Endothelial cell of umbilical vein (primary cell): ENCODE results near the gene RCAN3. TPM values are rescaled to one million over a fixed set of nuclear protein-coding genes. Genes with fewer than 3 reads are reported as not detected.

ENCODE experiments used
- BruUV-seq: library from RNA; stranded (reverse); fragments of 400-500 nt; replicated peaks from 2 replicates; lab custom pipeline; 2021; lab: Mats Ljungman, UMichigan
- CTCF ChIA-PET: fragments of 300-600, 350-600 bp; sonication (Branson Sonifier 250); formaldehyde crosslinking; loops from one replicate; lab custom pipeline; 2021; ENCODE audit warnings: antibody characterized with exemption, inconsistent platforms; lab: Charles Lee
- POLR2A ChIA-PET: fragments of 300-600, 350-600 bp; sonication (Branson Sonifier 250); formaldehyde crosslinking; loops from one replicate; lab custom pipeline; 2021; ENCODE audit warnings: antibody characterized with exemption, inconsistent platforms; lab: Charles Lee
- DNase-seq: peaks from one replicate; pipeline ENCODE4 v3.0.0-alpha.2; 2011; ENCODE audit warnings: low read depth, low spot score
- FAIRE-seq: peaks from 2 replicates; lab custom pipeline; 2011; peaks lifted over from hg19 to GRCh38; lab: Jason Lieb, UNC
- H2AFZ ChIP-seq: 2 replicates; pipeline ENCODE4 v1.6.0; 2012; ENCODE audit warnings: low read depth, low read length, control low read depth, inconsistent platforms
- H3K27ac ChIP-seq: 2 replicates; pipeline ENCODE4 v1.5.1; 2011; ENCODE audit warnings: low read depth, mild to moderate bottlenecking, control low read depth, low read length, moderate library complexity; ENCODE audit not compliant: insufficient read depth
- H3K27me3 ChIP-seq, 2 experiments: 2 replicates each; pipeline versions ENCODE4 v1.6.0 to v1.6.1; 2011; ENCODE audit warnings: low read length in 2 of 2, mixed read lengths in 1 of 2; ENCODE audit not compliant: control insufficient read depth in 2 of 2, insufficient read depth in 2 of 2
- H3K36me3 ChIP-seq, 2 experiments: 2 replicates in 1 of 2; 3 replicates in 1 of 2; pipeline ENCODE4 v1.5.1; 2011; ENCODE audit warnings: low read length in 2 of 2, mild to moderate bottlenecking in 1 of 2, moderate library complexity in 1 of 2; ENCODE audit not compliant: control insufficient read depth in 2 of 2, insufficient read depth in 2 of 2; ENCODE audit errors: extremely low read depth in 1 of 2
- H3K4me1 ChIP-seq: 3 replicates; pipeline ENCODE4 v1.5.1; 2011; ENCODE audit warnings: mild to moderate bottlenecking, low read length; ENCODE audit not compliant: control insufficient read depth, insufficient read depth; ENCODE audit errors: extremely low read depth
- H3K4me2 ChIP-seq: 2 replicates; pipeline ENCODE4 v1.6.1; 2011; ENCODE audit warnings: low read length, control low read depth, mixed read lengths; ENCODE audit not compliant: insufficient read depth
- H3K4me3 ChIP-seq, 3 experiments: fragments of 200-600 bp in 1 of 3; sonication (generic), shearing (Covaris generic) in 1 of 3; replicated peaks in 1 of 3; 2 replicates each; pipeline ENCODE4 v1.5.1; 2011 to 2016; ENCODE audit warnings: control low read depth in 3 of 3, low read length in 3 of 3, mild to moderate bottlenecking in 2 of 3, inconsistent platforms in 1 of 3, low read depth in 1 of 3, moderate library complexity in 1 of 3; ENCODE audit not compliant: insufficient read depth in 1 of 3
- H3K79me2 ChIP-seq: 2 replicates; pipeline ENCODE4 v1.6.0; 2012; ENCODE audit warnings: low read length, inconsistent platforms; ENCODE audit not compliant: control insufficient read depth, insufficient read depth
- H3K9ac ChIP-seq: replicated peaks from 2 replicates; pipeline ENCODE3; 2011; ENCODE audit warnings: low read length, control low read depth; ENCODE audit not compliant: insufficient read depth; ENCODE audit errors: extremely low read depth
- H3K9me1 ChIP-seq: replicated peaks from 3 replicates; pipeline ENCODE4 v1.6.0; 2011; ENCODE audit warnings: mild to moderate bottlenecking, low read length; ENCODE audit not compliant: control insufficient read depth, insufficient read depth; ENCODE audit errors: extremely low read depth
- H3K9me3 ChIP-seq: replicated peaks from 2 replicates; pipeline ENCODE4 v1.5.1; 2012; ENCODE audit warnings: low read length, inconsistent platforms; ENCODE audit not compliant: control insufficient read depth, insufficient read depth
- H4K20me1 ChIP-seq: replicated peaks from 2 replicates; pipeline ENCODE3; 2011; ENCODE audit warnings: mild to moderate bottlenecking, low read length; ENCODE audit not compliant: control insufficient read depth, insufficient read depth; ENCODE audit errors: extremely low read depth
- EZH2 ChIP-seq: IDR thresholded peaks from 2 replicates; pipeline ENCODE4 v1.6.1; 2012; ENCODE audit warnings: borderline replicate concordance, low read depth, mild to moderate bottlenecking, moderate library complexity, low read length, inconsistent platforms; ENCODE audit not compliant: severe bottlenecking
- FOS ChIP-seq: IDR thresholded peaks from 2 replicates; pipeline ENCODE4 v1.6.1; 2011; ENCODE audit warnings: mild to moderate bottlenecking, low read length, moderate library complexity, borderline replicate concordance; ENCODE audit not compliant: insufficient read depth
- GATA2 ChIP-seq: IDR thresholded peaks from 2 replicates; pipeline ENCODE4 v1.7.0; 2011; ENCODE audit warnings: low read depth, mild to moderate bottlenecking, moderate library complexity, mixed read lengths, low read length; ENCODE audit not compliant: insufficient read length, insufficient read depth
- JUN ChIP-seq: IDR thresholded peaks from 2 replicates; pipeline ENCODE4 v1.6.1; 2011; ENCODE audit warnings: borderline replicate concordance, low read depth; ENCODE audit not compliant: insufficient read length, insufficient read depth
- MYC ChIP-seq: IDR thresholded peaks from one replicate; pipeline ENCODE4 v1.6.1; 2011; ENCODE audit warnings: mild to moderate bottlenecking, low read depth, low read length
- POLR2A ChIP-seq: IDR thresholded peaks from 2 replicates; pipeline ENCODE4 v1.6.1; 2012; ENCODE audit warnings: low read depth, mild to moderate bottlenecking, control low read depth, low read length
- POLR2AphosphoS5 ChIP-seq: IDR thresholded peaks from 2 replicates; pipeline ENCODE4 v1.6.1; 2012; ENCODE audit warnings: low read depth, mild to moderate bottlenecking, control low read depth, low read length, moderate library complexity; ENCODE audit not compliant: insufficient read depth
- dilution Hi-C: fragments of 300-500 bp; cut with MboI; formaldehyde crosslinking; loops from one replicate; pipeline ENCODE4 v1.15.0; 2019; ENCODE audit warnings: low sequenced_read_pairs; ENCODE audit not compliant: extremely low pct_ligation_motif_present
- intact Hi-C: fragments of 100-400 bp; cut with micrococcal nuclease; formaldehyde crosslinking; loops from one replicate; pipeline ENCODE4 v1.10.0; 2022
- polyA plus RNA-seq, 4 experiments: library from polyadenylated mRNA; depleted of rRNA in 3 of 4; stranded (reverse) in 3 of 4; unstranded in 1 of 4; fragments of >200 nt; gene quantifications; 2 replicates each; pipeline versions ENCODE4 v1.2.1 to v1.2.3, GENCODE V29; 2011 to 2012; ENCODE audit warnings: missing spikeins in 1 of 4
- total RNA-seq: library from RNA; stranded (reverse); gene quantifications from 2 replicates; pipeline ENCODE4 v1.2.3, GENCODE V29; 2021
- TF ChIP-seq, protein P1 (sequence below): IDR thresholded peaks from 2 replicates; pipeline ENCODE4 v1.6.1; 2011; ENCODE audit not compliant: insufficient read depth, insufficient read length
- TF ChIP-seq, protein P2 (sequence below), 2 donors: IDR thresholded peaks; 1 replicate in 1 of 2; 2 replicates in 1 of 2; pipeline ENCODE4 v1.5.1; 2011; ENCODE audit warnings: low read length in 2 of 2, mild to moderate bottlenecking in 2 of 2, moderate library complexity in 2 of 2, control low read depth in 1 of 2, inconsistent platforms in 1 of 2, low read depth in 1 of 2; ENCODE audit not compliant: insufficient read depth in 1 of 2; ENCODE audit errors: extremely low read depth in 1 of 2

RCAN3 gene
- total and polyA plus RNA-seq, 2 donors (not counting 3 experiments of a cell fraction or from before 2014, with no cell fraction given): 0.99 to 5.1 TPM

DNA sequence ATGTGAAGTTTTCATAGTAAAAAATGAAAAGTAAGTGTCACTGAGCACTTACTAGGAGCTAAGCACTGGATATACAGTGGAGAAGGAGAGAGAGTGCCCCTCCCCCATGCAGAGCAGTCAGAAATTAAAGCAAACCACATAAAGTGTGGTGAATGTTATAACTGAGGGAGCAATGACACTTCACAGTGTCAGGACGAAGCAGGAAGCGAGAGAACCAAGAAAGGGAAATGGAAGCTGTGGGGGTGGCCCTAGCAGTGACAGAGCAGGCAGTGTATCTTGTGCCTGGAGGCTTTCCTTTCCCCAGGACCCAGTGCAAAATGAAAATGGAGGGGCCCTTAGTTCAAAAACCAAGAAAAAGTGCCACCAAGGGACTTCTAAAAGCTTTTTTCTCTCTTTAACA is 21.5 kb upstream of the RCAN3 start:
- intact Hi-C loops: no loop called here
- FAIRE-seq (no peak), DNase-seq (no peak)
- H3K9me3 ChIP-seq: no peaks in the 10 kb centered on the region
- H3K36me3 ChIP-seq: no peaks in the 10 kb centered on the region
- H3K79me2 ChIP-seq: no peaks in the 10 kb centered on the region
- no peak overlapping the region for H3K9ac ChIP-seq
- BruUV-seq: no TSS peak
- H3K27ac ChIP-seq: no peak overlapping the region
- no peaks in the 10 kb centered on the region for H3K27me3 ChIP-seq
- ChIA-PET POLR2A (no interaction called here), CTCF (no interaction called here)
- TF ChIP-seq EZH2 (no peak), MYC (no peak), POLR2A (no peak), GATA2 (no peak), JUN (no peak), FOS (no peak), POLR2AphosphoS5 (no peak)
- TF ChIP-seq, protein P1, sequence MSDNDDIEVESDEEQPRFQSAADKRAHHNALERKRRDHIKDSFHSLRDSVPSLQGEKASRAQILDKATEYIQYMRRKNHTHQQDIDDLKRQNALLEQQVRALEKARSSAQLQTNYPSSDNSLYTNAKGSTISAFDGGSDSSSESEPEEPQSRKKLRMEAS: no peak
- TF ChIP-seq, protein P2, sequence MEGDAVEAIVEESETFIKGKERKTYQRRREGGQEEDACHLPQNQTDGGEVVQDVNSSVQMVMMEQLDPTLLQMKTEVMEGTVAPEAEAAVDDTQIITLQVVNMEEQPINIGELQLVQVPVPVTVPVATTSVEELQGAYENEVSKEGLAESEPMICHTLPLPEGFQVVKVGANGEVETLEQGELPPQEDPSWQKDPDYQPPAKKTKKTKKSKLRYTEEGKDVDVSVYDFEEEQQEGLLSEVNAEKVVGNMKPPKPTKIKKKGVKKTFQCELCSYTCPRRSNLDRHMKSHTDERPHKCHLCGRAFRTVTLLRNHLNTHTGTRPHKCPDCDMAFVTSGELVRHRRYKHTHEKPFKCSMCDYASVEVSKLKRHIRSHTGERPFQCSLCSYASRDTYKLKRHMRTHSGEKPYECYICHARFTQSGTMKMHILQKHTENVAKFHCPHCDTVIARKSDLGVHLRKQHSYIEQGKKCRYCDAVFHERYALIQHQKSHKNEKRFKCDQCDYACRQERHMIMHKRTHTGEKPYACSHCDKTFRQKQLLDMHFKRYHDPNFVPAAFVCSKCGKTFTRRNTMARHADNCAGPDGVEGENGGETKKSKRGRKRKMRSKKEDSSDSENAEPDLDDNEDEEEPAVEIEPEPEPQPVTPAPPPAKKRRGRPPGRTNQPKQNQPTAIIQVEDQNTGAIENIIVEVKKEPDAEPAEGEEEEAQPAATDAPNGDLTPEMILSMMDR (IDR thresholded peaks at IDR 0.05; ENCODE audit: extremely low read depth in 1 of 2, insufficient read depth in 1 of 2, low read depth in 1 of 2, low read length in 2 of 2): no peak
- H3K9me1 ChIP-seq: no peaks in the 10 kb centered on the region
- no peak overlapping the region for H3K4me2 ChIP-seq
- H2AFZ ChIP-seq: no peak overlapping the region
- no peaks in the 10 kb centered on the region for H3K4me1 ChIP-seq
- H3K4me3 ChIP-seq: no peak overlapping the region
- dilution Hi-C loops: no loop called here
- H4K20me1 ChIP-seq: no peaks in the 10 kb centered on the region
